ENCODE data around the gene ALAS1.

The ALAS1 gene

DNA sequence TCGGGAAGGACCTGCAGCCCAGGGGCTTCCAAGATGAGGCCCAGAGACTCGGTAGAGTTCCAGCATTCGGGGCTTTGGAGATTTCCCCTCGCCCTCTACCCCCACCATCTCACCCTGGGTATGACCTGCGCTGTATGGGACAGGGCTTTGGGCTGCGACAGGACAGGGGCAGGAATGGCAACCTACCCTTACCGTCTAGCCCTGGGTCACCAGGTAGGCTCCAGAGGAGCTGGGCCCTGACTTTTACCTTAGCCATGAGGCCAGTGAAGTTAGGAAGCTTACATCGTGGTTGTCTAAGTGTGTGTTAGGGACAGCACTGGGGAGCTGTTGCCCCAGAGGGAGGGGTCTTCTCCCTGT lies 48.3 kb downstream of the ALAS1 start:
- H3K4ac ChIP-seq (ENCODE audit: low read depth in 1 of 2, low read length in 2 of 2): peak overlapping the region in 1 of 2 experiments; percentile 0
- H2AFZ ChIP-seq (ENCODE audit: low read depth, low read length): no peak overlapping the region
- no peak overlapping the region for H4K91ac ChIP-seq (ENCODE audit: low read length)

DNA sequence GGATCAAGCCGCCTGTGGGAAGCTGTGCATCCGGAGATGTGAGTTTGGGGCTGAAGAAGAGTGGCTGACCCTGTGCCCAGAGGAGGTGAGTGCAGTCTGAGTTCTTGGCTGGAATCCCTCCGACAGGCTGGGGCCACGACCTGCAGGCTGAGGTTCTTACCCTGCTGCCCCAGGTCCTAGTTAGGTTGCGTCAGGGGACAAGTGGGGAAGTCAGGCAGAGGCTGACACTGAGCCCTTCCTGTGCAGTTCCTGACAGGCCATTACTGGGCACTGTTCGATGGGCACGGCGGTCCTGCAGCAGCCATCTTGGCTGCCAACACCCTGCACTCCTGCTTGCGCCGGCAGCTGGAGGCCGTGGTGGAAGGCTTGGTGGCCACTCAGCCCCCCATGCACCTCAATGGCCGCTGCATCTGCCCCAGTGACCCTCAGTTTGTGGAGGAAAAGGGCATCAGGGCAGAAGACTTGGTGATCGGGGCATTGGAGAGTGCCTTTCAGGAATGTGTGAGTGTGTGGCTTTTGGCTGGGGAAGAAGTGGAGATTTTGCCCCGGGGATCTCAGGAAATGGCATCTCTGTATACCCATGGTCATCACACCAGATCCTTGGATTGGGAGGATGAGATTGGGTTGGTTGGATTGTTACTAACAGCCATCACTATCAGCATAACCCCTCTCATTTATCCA lies 48.9 kb downstream of the ALAS1 start:
- H2AK5ac ChIP-seq (ENCODE audit: low read length, severe bottlenecking): no peak overlapping the region
- peak overlapping the region; percentile 11 for H3K4me2 ChIP-seq (ENCODE audit: low read length, poor library complexity, severe bottlenecking)
- H3K9me3 ChIP-seq (ENCODE audit: control insufficient read depth, low read length): no peaks in the 10 kb centered on the region
- H3K4me3 ChIP-seq (ENCODE audit: insufficient read depth in 1 of 2, low read depth in 1 of 2, low read length in 2 of 2): peak overlapping the region in 1 of 2 experiments; percentile 84
- H3K9ac ChIP-seq (ENCODE audit: low read length): peak overlapping the region; percentile 88
- DNase-seq: no peak
- no peak overlapping the region for H4K91ac ChIP-seq (ENCODE audit: low read length)
- H3K14ac ChIP-seq (ENCODE audit: low read length in 2 of 2): no peak overlapping the region
- no peak overlapping the region for H3K27ac ChIP-seq (ENCODE audit: low read length, poor library complexity, severe bottlenecking)
- peak overlapping the region in 1 of 2 experiments; percentile 34 for H2BK12ac ChIP-seq (ENCODE audit: low read length in 2 of 2)
- H3K18ac ChIP-seq (ENCODE audit: low read depth in 1 of 2, low read length in 2 of 2): no peak overlapping the region
- 93% methylated on average over 14 of the region's 14 CpGs for WGBS
- H3K36me3 ChIP-seq (ENCODE audit: control insufficient read depth in 1 of 2, insufficient read depth in 2 of 2, low read depth in 1 of 2, low read length in 2 of 2): peaks cover 38 to 46% of the 10 kb centered on the region in 2 experiments
- no peak overlapping the region for H4K8ac ChIP-seq (ENCODE audit: low read length)
- H3K4ac ChIP-seq (ENCODE audit: low read depth in 1 of 2, low read length in 2 of 2): no peak overlapping the region
- no peak overlapping the region for H2BK120ac ChIP-seq (ENCODE audit: low read depth, low read length)
- no peak overlapping the region for H2BK5ac ChIP-seq (ENCODE audit: low read depth, low read length, poor library complexity, severe bottlenecking)
- peaks cover 32% of the 10 kb centered on the region for H3K4me1 ChIP-seq (ENCODE audit: control insufficient read depth, insufficient read depth, low read depth, low read length)
- no peak overlapping the region for H2BK15ac ChIP-seq (ENCODE audit: low read depth, poor library complexity, severe bottlenecking)
- peaks cover 12% of the 10 kb centered on the region for H3K79me1 ChIP-seq (replicated peaks; ENCODE audit: low read length, poor library complexity, severe bottlenecking)
- no peak overlapping the region for H3K23ac ChIP-seq (ENCODE audit: low read length in 2 of 2)
- H2AFZ ChIP-seq (ENCODE audit: low read depth, low read length): no peak overlapping the region
- no peaks in the 10 kb centered on the region for H3K27me3 ChIP-seq (ENCODE audit: control insufficient read depth in 1 of 2, insufficient read depth in 1 of 2, low read length in 2 of 2)

More for the DNA sequence above, 48.3 kb downstream of the ALAS1 start:
- Histone ChIP-seq H3K27ac (ENCODE audit: low read length, poor library complexity, severe bottlenecking) (no peak overlapping the region), H3K18ac (ENCODE audit: low read depth in 1 of 2, low read length in 2 of 2) (peak overlapping the region; percentile 81 to 98), H2AK5ac (ENCODE audit: low read length, severe bottlenecking) (no peak overlapping the region), H3K4me1 (ENCODE audit: control insufficient read depth, insufficient read depth, low read depth, low read length) (peaks cover 32% of the 10 kb centered on the region), H2BK120ac (ENCODE audit: low read depth, low read length) (peak overlapping the region; percentile 90), H3K14ac (ENCODE audit: low read length in 2 of 2) (no peak overlapping the region), H3K9ac (ENCODE audit: low read length) (peak overlapping the region; percentile 88), H2BK15ac (ENCODE audit: low read depth, poor library complexity, severe bottlenecking) (no peak overlapping the region), H3K4me3 (ENCODE audit: insufficient read depth in 1 of 2, low read depth in 1 of 2, low read length in 2 of 2) (peak overlapping the region; percentile 69 to 84), H3K9me3 (ENCODE audit: control insufficient read depth, low read length) (no peaks in the 10 kb centered on the region), H2BK5ac (ENCODE audit: low read depth, low read length, poor library complexity, severe bottlenecking) (no peak overlapping the region), H3K4me2 (ENCODE audit: low read length, poor library complexity, severe bottlenecking) (peak overlapping the region; percentile 72), H2BK12ac (ENCODE audit: low read length in 2 of 2) (peak overlapping the region in 1 of 2 experiments; percentile 7), H3K23ac (ENCODE audit: low read length in 2 of 2) (no peak overlapping the region), H4K8ac (ENCODE audit: low read length) (peak overlapping the region; percentile 93), H3K79me1 (replicated peaks; ENCODE audit: low read length, poor library complexity, severe bottlenecking) (peaks cover 12% of the 10 kb centered on the region), H3K36me3 (ENCODE audit: control insufficient read depth in 1 of 2, insufficient read depth in 2 of 2, low read depth in 1 of 2, low read length in 2 of 2) (peaks cover 32 to 43% of the 10 kb centered on the region in 2 experiments), H3K27me3 (ENCODE audit: control insufficient read depth in 1 of 2, insufficient read depth in 1 of 2, low read length in 2 of 2) (no peaks in the 10 kb centered on the region)
- 27% methylated on average over 8 of the region's 8 CpGs for WGBS
- no peak for DNase-seq

DNA sequence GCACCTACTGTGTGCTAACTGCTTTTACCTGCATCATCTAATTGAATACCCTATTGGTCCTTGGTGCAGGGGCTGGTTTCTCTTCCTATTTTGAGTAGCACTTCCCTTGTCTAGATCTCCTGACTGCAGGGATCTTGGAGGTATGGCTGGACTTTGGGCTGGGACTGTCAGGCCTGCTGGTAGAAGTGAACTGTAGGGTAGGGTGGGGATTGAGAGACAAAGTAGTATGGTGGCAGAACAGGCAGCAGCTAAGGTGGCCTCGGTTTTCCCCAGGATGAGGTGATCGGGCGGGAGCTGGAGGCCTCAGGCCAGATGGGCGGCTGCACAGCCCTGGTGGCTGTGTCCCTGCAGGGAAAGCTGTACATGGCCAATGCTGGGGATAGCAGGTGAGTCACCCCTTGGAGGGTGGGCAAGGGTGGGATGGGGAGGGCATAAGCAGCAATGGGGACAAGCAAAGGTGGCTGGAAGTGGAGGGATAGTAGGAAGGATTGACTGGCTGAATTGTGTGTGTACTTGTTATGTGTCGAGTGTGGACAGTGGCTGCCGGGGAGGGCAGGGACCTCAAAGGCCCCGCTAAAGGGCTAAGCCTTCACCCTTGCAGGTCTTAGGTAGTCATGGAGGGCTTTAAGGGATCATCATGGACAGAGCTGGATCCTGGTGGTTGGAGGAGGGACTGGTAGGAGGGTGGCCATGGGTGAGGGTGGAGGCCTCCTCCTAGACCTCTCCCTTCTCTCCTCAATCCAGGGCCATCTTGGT lies 49.6 kb downstream of the ALAS1 start:
- Histone ChIP-seq H3K14ac (ENCODE audit: low read length in 2 of 2) (no peak overlapping the region), H3K4me3 (ENCODE audit: insufficient read depth in 1 of 2, low read depth in 1 of 2, low read length in 2 of 2) (no peak overlapping the region), H3K18ac (ENCODE audit: low read depth in 1 of 2, low read length in 2 of 2) (no peak overlapping the region), H4K91ac (ENCODE audit: low read length) (no peak overlapping the region), H3K79me1 (replicated peaks; ENCODE audit: low read length, poor library complexity, severe bottlenecking) (peaks cover 12% of the 10 kb centered on the region), H2AK5ac (ENCODE audit: low read length, severe bottlenecking) (no peak overlapping the region), H4K8ac (ENCODE audit: low read length) (no peak overlapping the region), H3K23ac (ENCODE audit: low read length in 2 of 2) (no peak overlapping the region), H3K9me3 (ENCODE audit: control insufficient read depth, low read length) (no peaks in the 10 kb centered on the region), H2BK15ac (ENCODE audit: low read depth, poor library complexity, severe bottlenecking) (no peak overlapping the region), H3K4ac (ENCODE audit: low read depth in 1 of 2, low read length in 2 of 2) (no peak overlapping the region), H3K4me1 (ENCODE audit: control insufficient read depth, insufficient read depth, low read depth, low read length) (peaks cover 32% of the 10 kb centered on the region), H3K36me3 (ENCODE audit: control insufficient read depth in 1 of 2, insufficient read depth in 2 of 2, low read depth in 1 of 2, low read length in 2 of 2) (peaks cover 44 to 51% of the 10 kb centered on the region in 2 experiments), H2BK120ac (ENCODE audit: low read depth, low read length) (no peak overlapping the region), H3K27ac (ENCODE audit: low read length, poor library complexity, severe bottlenecking) (no peak overlapping the region), H2AFZ (ENCODE audit: low read depth, low read length) (no peak overlapping the region), H3K4me2 (ENCODE audit: low read length, poor library complexity, severe bottlenecking) (no peak overlapping the region), H2BK5ac (ENCODE audit: low read depth, low read length, poor library complexity, severe bottlenecking) (no peak overlapping the region), H3K27me3 (ENCODE audit: control insufficient read depth in 1 of 2, insufficient read depth in 1 of 2, low read length in 2 of 2) (no peaks in the 10 kb centered on the region), H3K9ac (ENCODE audit: low read length) (no peak overlapping the region), H2BK12ac (ENCODE audit: low read length in 2 of 2) (no peak overlapping the region)
- no peak for DNase-seq
- 99% methylated on average over 7 of the region's 7 CpGs for WGBS

- Histone ChIP-seq H3K27ac (ENCODE audit: low read length, poor library complexity, severe bottlenecking) (no peak overlapping the region), H2AFZ (ENCODE audit: low read depth, low read length) (no peak overlapping the region), H2BK5ac (ENCODE audit: low read depth, low read length, poor library complexity, severe bottlenecking) (no peak overlapping the region), H4K8ac (ENCODE audit: low read length) (no peak overlapping the region), H2BK120ac (ENCODE audit: low read depth, low read length) (no peak overlapping the region), H3K27me3 (ENCODE audit: control insufficient read depth in 1 of 2, insufficient read depth in 1 of 2, low read length in 2 of 2) (no peaks in the 10 kb centered on the region), H3K36me3 (ENCODE audit: control insufficient read depth in 1 of 2, insufficient read depth in 2 of 2, low read depth in 1 of 2, low read length in 2 of 2) (peaks cover 48 to 54% of the 10 kb centered on the region in 2 experiments), H2AK5ac (ENCODE audit: low read length, severe bottlenecking) (no peak overlapping the region), H3K4ac (ENCODE audit: low read depth in 1 of 2, low read length in 2 of 2) (no peak overlapping the region), H3K79me1 (replicated peaks; ENCODE audit: low read length, poor library complexity, severe bottlenecking) (peaks cover 12% of the 10 kb centered on the region), H3K4me1 (ENCODE audit: control insufficient read depth, insufficient read depth, low read depth, low read length) (peaks cover 32% of the 10 kb centered on the region), H3K9me3 (ENCODE audit: control insufficient read depth, low read length) (no peaks in the 10 kb centered on the region), H2BK15ac (ENCODE audit: low read depth, poor library complexity, severe bottlenecking) (no peak overlapping the region), H3K9ac (ENCODE audit: low read length) (no peak overlapping the region), H3K23ac (ENCODE audit: low read length in 2 of 2) (no peak overlapping the region), H3K4me3 (ENCODE audit: insufficient read depth in 1 of 2, low read depth in 1 of 2, low read length in 2 of 2) (no peak overlapping the region), H3K18ac (ENCODE audit: low read depth in 1 of 2, low read length in 2 of 2) (no peak overlapping the region), H3K14ac (ENCODE audit: low read length in 2 of 2) (no peak overlapping the region), H2BK12ac (ENCODE audit: low read length in 2 of 2) (no peak overlapping the region), H4K91ac (ENCODE audit: low read length) (no peak overlapping the region), H3K4me2 (ENCODE audit: low read length, poor library complexity, severe bottlenecking) (no peak overlapping the region)
- no peak for DNase-seq
- WGBS: 97% methylated on average over 10 of the region's 10 CpGs
Observed at GRCh38 chr3:52248165-52248541, 50.2 kb downstream of the ALAS1 start.
